Adrenal gland (tissue), 5 donors: Measurements from ENCODE around the gene BACH2.

Source experiments
- CTCF ChIP-seq, 6 experiments: fragments of 450-650 bp in 4 of 6; fragments of 200-600 bp in 2 of 6; sonication (generic) in 1 of 6; IDR thresholded peaks; 1 replicate in 5 of 6; 2 replicates in 1 of 6; pipeline versions ENCODE4 v1.5.1 to v1.8.0; 2016 to 2021; ENCODE audit warnings: antibody characterized with exemption in 6 of 6, mild to moderate bottlenecking in 2 of 6, moderate library complexity in 1 of 6
- POLR2A ChIP-seq, 2 donors: fragments of 450-650 bp; IDR thresholded peaks; one replicate each; pipeline ENCODE4 v1.6.1; 2017; ENCODE audit warnings: antibody characterized with exemption in 2 of 2, mild to moderate bottlenecking in 2 of 2, moderate library complexity in 1 of 2
- donor health status: DM: no; HTN: no; CAD: no.

DNA sequence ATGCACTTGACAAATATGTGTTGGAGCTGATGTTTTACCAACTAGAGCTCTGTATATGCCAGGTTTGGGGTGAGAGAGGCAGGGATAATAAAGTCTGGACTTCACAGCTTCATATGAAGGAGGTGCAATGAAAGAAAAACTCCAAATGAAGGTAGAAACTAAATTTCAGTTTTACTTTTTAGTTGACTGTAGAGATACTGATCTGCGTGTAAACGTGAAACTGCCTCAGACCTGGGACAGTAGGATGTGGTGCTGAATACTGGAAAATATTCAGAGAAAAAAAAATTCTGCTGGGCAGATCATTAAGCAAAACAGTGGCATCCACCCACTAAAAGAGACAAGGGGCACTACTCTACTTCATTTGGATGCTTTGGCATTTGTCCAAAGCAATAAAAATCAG lies 94.5 kb downstream of the BACH2 start:
- TF ChIP-seq CTCF (IDR thresholded peaks at IDR 0.05) (no peak), POLR2A (IDR thresholded peaks at IDR 0.05) (no peak)
